Lung (tissue), 12 donors: Measurements from ENCODE around the gene IDH3G. TPM values are rescaled to one million over a fixed set of nuclear protein-coding genes. Genes with fewer than 3 reads are reported as not detected.

Experiments
- ATAC-seq: fragments of 200-7000 bp; cut with Tn5 transposase; one replicate; pipeline ENCODE4 v1.9.1; 2020; ENCODE audit warnings: moderate number of reproducible peaks; ENCODE audit not compliant: insufficient read depth, low FRiP score
- DNase-seq, 3 donors: peaks; one replicate each; pipeline ENCODE4 v3.0.0-alpha.2; 2013 to 2017
- H3K27ac ChIP-seq, 2 donors: one replicate each; pipeline ENCODE4 v1.5.1; 2013; ENCODE audit warnings: mild to moderate bottlenecking in 2 of 2, moderate library complexity in 2 of 2, control low read depth in 1 of 2, inconsistent platforms in 1 of 2, low read depth in 1 of 2, low read length in 1 of 2
- H3K27me3 ChIP-seq, 3 donors: one replicate each; pipeline ENCODE4 v1.5.1; 2013; ENCODE audit warnings: low read length in 2 of 3; ENCODE audit not compliant: control insufficient read depth in 3 of 3, insufficient read depth in 3 of 3
- H3K36me3 ChIP-seq, 4 donors: one replicate each; pipeline ENCODE4 v1.5.1; 2013; ENCODE audit warnings: low read length in 4 of 4, mild to moderate bottlenecking in 1 of 4, moderate library complexity in 1 of 4; ENCODE audit not compliant: control insufficient read depth in 4 of 4, insufficient read depth in 4 of 4
- H3K4me1 ChIP-seq, 5 donors: one replicate each; pipeline ENCODE4 v1.5.1; 2013; ENCODE audit warnings: low read length in 5 of 5, mild to moderate bottlenecking in 2 of 5, moderate library complexity in 1 of 5; ENCODE audit not compliant: control insufficient read depth in 5 of 5, insufficient read depth in 5 of 5
- H3K4me3 ChIP-seq: one replicate; pipeline ENCODE4 v1.5.1; 2013; ENCODE audit warnings: mild to moderate bottlenecking, control low read depth, moderate library complexity
- H3K9ac ChIP-seq, 2 donors: one replicate each; pipeline ENCODE4 v1.5.1; 2013; ENCODE audit warnings: low read length in 2 of 2, control low read depth in 1 of 2; ENCODE audit not compliant: insufficient read depth in 1 of 2
- H3K9me3 ChIP-seq, 4 donors: one replicate each; pipeline ENCODE4 v1.5.1; 2013; ENCODE audit warnings: low read length in 3 of 4, mild to moderate bottlenecking in 1 of 4, moderate library complexity in 1 of 4; ENCODE audit not compliant: control insufficient read depth in 4 of 4, insufficient read depth in 3 of 4
- CTCF ChIP-seq: IDR thresholded peaks from 2 replicates; pipeline ENCODE4 v1.5.1; 2012; ENCODE audit warnings: mild to moderate bottlenecking; ENCODE audit errors: control extremely low read depth, extremely low read depth
- WGBS, 2 donors: extraction: QIAGEN DNeasy Blood & Tissue Kit; methylation state at CpG; one replicate each; pipeline ENCODE4 v1.1.7; 2013; 5-methylcytosine and 5-hydroxymethylcytosine counted together
- polyA plus RNA-seq, 2 donors: library from polyadenylated mRNA; stranded (reverse); fragments of 200-250 nt; gene quantifications; one replicate each; pipeline ENCODE4 v1.2.1, GENCODE V29; 2013
- total RNA-seq, 2 donors: library from RNA; depleted of rRNA in 1 of 2; stranded (reverse); fragments of >200 nt in 1 of 2; gene quantifications; one replicate each; pipeline ENCODE4 v1.2.1, GENCODE V29; 2014 to 2021
- donor health status: control.
- donor health status: control.
- donor health status: Bipolar disorder and iron deficiency.
- donor health status: healthy.
- donor health status: DM: yes; HTN: yes; CAD: no.

The IDH3G gene
- total and polyA plus RNA-seq, 4 donors, result 30.4 to 65.5 (median 54.7) TPM

DNA sequence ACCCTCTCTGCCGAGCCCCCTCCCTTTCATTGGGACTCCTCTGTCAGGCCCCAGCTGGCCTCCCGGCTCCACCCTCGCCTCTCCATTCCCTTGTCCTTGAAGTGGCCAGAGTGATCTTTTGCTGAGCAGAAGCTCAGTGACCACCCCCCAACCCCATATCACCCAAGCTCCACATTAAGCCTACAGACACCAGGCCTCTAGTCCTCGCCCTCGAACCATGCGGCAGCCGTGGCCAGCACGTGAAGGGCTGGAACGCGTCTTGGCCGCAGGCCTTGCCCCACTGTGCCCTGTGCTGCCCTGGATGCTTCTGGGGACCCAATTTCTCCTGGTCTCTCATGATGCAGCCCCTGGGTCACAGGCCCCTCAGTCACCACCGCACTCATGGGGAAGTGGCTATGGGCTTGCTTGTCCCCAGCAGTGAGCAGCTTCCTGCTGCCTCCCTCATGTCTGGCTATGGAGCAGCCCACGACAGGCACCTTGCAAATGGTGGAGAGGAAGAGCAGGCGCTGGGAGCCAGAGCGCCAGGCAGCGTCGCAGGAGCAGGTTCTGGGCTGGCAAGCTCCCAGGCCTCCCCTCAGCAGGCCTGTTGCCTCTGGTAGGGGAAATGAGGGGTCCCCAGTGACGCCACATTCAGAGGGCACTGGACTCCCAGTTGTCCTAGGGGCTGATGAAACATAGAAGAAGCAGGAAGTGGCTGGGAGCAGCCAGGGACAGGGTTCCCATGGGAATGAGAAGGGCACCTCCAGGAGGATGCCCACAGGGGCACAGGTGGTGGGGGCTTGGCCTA is 14.1 kb downstream of the IDH3G start:
- Histone ChIP-seq H3K27ac (no peak overlapping the region), H3K36me3 (peaks cover 0 to 6% (median 0%) of the 10 kb centered on the region in 4 donors), H3K4me3 (no peak overlapping the region), H3K27me3 (no peaks in the 10 kb centered on the region), H3K4me1 (peaks cover 0 to 4% (median 0%) of the 10 kb centered on the region in 5 donors), H3K9ac (no peak overlapping the region), H3K9me3 (peaks cover 0 to 2% (median 0%) of the 10 kb centered on the region in 4 donors)
- DNase-seq (no peak), ATAC-seq (no peak)
- WGBS, 2 donors, result 62 to 79% methylated on average over 16 to 18 of the region's 18 CpGs
- TF ChIP-seq CTCF, result no peak

DNA sequence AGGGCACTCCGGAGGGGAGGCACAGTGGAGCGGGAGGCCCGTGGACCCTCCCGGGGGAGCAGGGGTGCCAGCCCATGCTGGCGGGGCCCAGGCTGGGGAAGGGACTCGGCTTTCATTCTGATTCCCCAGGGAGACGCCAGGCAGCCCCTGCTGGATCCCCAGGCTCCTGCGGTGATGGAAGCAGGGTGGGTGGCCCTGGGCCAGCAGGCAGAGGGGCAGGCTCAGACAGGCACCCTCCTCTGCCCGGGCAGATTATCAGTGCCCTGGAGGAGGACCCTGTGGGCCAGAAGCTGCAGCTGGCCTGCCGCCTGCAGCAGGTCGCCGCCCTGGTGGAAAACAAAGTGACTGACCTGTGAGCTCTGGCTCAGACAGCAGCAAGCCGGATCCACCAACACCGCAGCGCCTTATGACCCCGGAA is 15.5 kb downstream of the IDH3G start:
- DNase-seq (no peak), ATAC-seq (no peak)
- no peak overlapping the region for H3K4me3 ChIP-seq
- no peaks in the 10 kb centered on the region for H3K27me3 ChIP-seq
- no peak overlapping the region for H3K9ac ChIP-seq
- TF ChIP-seq CTCF, result no peak
- 86 to 90% methylated on average over 8 to 16 of the region's 16 CpGs for WGBS, 2 donors
- peaks cover 0 to 2% (median 0%) of the 10 kb centered on the region in 4 donors for H3K9me3 ChIP-seq
- peaks cover 0 to 2% (median 0%) of the 10 kb centered on the region in 4 donors for H3K36me3 ChIP-seq
- H3K4me1 ChIP-seq, result peaks cover 0 to 4% (median 0%) of the 10 kb centered on the region in 5 donors
- H3K27ac ChIP-seq, result no peak overlapping the region

GRCh38 chrX:153778181-153778580 is 16.0 kb downstream of the IDH3G start:
- no peak for DNase-seq
- Histone ChIP-seq H3K36me3 (no peaks in the 10 kb centered on the region), H3K9me3 (peaks cover 0 to 2% (median 0%) of the 10 kb centered on the region in 4 donors), H3K4me1 (peaks cover 0 to 4% (median 0%) of the 10 kb centered on the region in 5 donors), H3K4me3 (no peak overlapping the region), H3K27ac (no peak overlapping the region), H3K27me3 (no peaks in the 10 kb centered on the region), H3K9ac (no peak overlapping the region)
- TF ChIP-seq CTCF, result no peak
- ATAC-seq, result no peak
- 74 to 82% methylated on average over 16 to 17 of the region's 17 CpGs for WGBS, 2 donors
